Upper lobe of right lung (tissue), 1 donor: Measurements from ENCODE around the gene SPX. TPM values are rescaled to one million over a fixed set of nuclear protein-coding genes. Genes with fewer than 3 reads are reported as not detected.

Source experiments
- ATAC-seq: fragments of 200-7000 bp; cut with Tn5 transposase; one replicate; pipeline ENCODE4 v1.9.1; 2020; ENCODE audit warnings: mild to moderate bottlenecking, moderate library complexity
- DNase-seq: peaks from one replicate; pipeline ENCODE4 v3.0.0-alpha.2; 2020
- H3K27ac ChIP-seq: fragments of 200-600 bp; one replicate; pipeline ENCODE4 v1.8.0; 2022
- H3K27me3 ChIP-seq: fragments of 200-600 bp; one replicate; pipeline ENCODE4 v1.8.0; 2022; ENCODE audit warnings: mild to moderate bottlenecking
- H3K36me3 ChIP-seq: fragments of 200-600 bp; one replicate; pipeline ENCODE4 v1.8.0; 2022
- H3K4me1 ChIP-seq: fragments of 200-600 bp; one replicate; pipeline ENCODE4 v1.8.0; 2022
- H3K4me3 ChIP-seq: fragments of 200-600 bp; one replicate; pipeline ENCODE4 v1.8.0; 2022; ENCODE audit warnings: mild to moderate bottlenecking
- H3K9me3 ChIP-seq: fragments of 200-600 bp; one replicate; pipeline ENCODE4 v1.8.0; 2022
- CTCF ChIP-seq: fragments of 200-600 bp; IDR thresholded peaks from one replicate; pipeline ENCODE4 v1.8.0; 2022; ENCODE audit warnings: antibody characterized with exemption
- intact Hi-C: fragments of 100-400 bp; cut with DNase I; formaldehyde crosslinking; loops from one replicate; pipeline ENCODE4 v1.11.0; 2022
- total RNA-seq: library from RNA; stranded (reverse); fragmentation: NEBNext Ultra II Directional; extraction: Animal tissue kit (Norgen Biotek cat#: 25700); gene quantifications from one replicate; pipeline ENCODE4 v1.2.1, GENCODE V29; 2021
- donor health status: DM: no; HTN: yes; CAD: no; lungs with severe emphysema.

Gene SPX
- total RNA-seq, 1 donor from 2014 or later = 1.7 TPM

- DNase-seq (no peak), ATAC-seq (no peak)
- H3K36me3 ChIP-seq = no peaks in the 10 kb centered on the region
- H3K27ac ChIP-seq = no peak overlapping the region
- no peak overlapping the region for H3K4me3 ChIP-seq
- H3K9me3 ChIP-seq = no peaks in the 10 kb centered on the region
- no peak for TF ChIP-seq CTCF
- H3K27me3 ChIP-seq = no peaks in the 10 kb centered on the region
- no peaks in the 10 kb centered on the region for H3K4me1 ChIP-seq
- intact Hi-C loops = no loop called here
Observed at GRCh38 chr12:21580748-21581516, 54.8 kb downstream of the SPX start.

Other genes with a start within 250 kb of the SPX start
- gene SLCO1A2, start 191.4 kb upstream of the SPX start, total RNA-seq = 9.2 TPM
- gene IAPP, start 153.4 kb upstream of the SPX start, total RNA-seq = not detected
- 24.5 TPM for gene PYROXD1, start 88.6 kb upstream of the SPX start, total RNA-seq
- gene RECQL, start 24.7 kb upstream of the SPX start, total RNA-seq = 29.6 TPM
- 25.0 TPM for gene GOLT1B, start 24.5 kb upstream of the SPX start, total RNA-seq
- not detected for gene GYS2, start 78.6 kb downstream of the SPX start, total RNA-seq
- 410 TPM for gene LDHB, start 131.5 kb downstream of the SPX start, total RNA-seq
- gene KCNJ8, start 248.4 kb downstream of the SPX start, total RNA-seq = 20.9 TPM